Smooth muscle cell of the umbilical artery (primary cell): ENCODE data around the gene OXA1L. TPM values are rescaled to one million over a fixed set of nuclear protein-coding genes. Genes with fewer than 3 reads are reported as not detected.

Source experiments
- total RNA-seq: library from RNA; depleted of rRNA; stranded (reverse); fragments of >200 nt; gene quantifications from 2 replicates; pipeline ENCODE4 v1.2.3, GENCODE V29; 2014

The OXA1L gene
- 30.3 and 39.1 TPM in 2 replicates for total RNA-seq

GRCh38 chr14:22766457-22767322 lies at the start of gene OXA1L:
TSS of gene OXA1L (plus strand) at chr14:22766688. CDS start at chr14:22766702, 14 bp downstream.

DNA sequence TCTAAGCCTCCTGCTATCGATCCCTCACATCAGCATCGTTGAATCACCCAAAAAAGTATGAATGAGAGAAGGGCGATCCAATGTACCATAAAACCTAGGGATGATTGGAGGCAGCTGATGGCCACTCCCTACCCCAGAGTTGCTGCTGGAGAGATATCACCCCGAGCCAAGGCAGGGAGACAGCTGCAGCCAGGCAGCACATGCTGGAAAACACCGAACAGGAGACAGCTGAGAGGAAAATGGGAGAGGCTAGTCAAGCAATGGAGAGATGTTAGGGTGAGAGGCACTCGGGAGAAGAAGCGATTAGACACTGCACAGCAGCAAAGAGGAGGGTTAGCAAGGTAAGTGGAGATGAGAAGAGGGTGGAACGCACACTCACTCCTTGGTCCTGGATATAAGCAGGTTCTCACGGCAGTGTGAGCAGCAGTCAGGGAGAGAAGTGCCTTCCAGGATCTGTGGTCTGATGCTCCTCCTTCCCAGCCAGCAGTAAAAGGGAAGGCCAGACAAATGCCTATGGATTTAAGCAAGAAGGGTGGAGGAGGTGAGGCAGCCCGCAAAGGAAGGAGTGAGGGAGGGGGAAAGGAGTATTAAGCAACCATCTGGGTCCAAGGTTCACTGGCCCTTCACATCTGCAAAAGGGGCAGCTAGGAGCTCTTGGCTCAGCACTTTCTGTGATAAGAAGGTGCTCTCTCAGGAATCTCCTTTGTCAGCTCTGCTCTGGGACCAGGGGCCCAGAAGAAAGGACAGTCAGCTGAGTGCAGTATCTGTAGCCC lies 48.6 kb downstream of the OXA1L start, which contains the start of gene SLC7A7:
TSS of gene SLC7A7 (minus strand) at position 495 of the 773 bp plus-strand sequence. CDS start 2,037 bp downstream, outside the sequence.

Other genes starting within 250 kb of the OXA1L start
- gene DAD1, start 177.5 kb upstream of the OXA1L start, total RNA-seq: 225 and 277 TPM in 2 replicates
- 24.6 and 29.4 TPM in 2 replicates for gene ABHD4, start 168.4 kb upstream of the OXA1L start, total RNA-seq
- gene OR6J1, start 122.3 kb upstream of the OXA1L start, total RNA-seq: not detected in 2 replicates
- gene SLC7A7, start 48.7 kb downstream of the OXA1L start, total RNA-seq: 5.1 and 10.1 TPM in 2 replicates
- 25.1 and 35.3 TPM in 2 replicates for gene MRPL52, start 63.2 kb downstream of the OXA1L start, total RNA-seq
- gene MMP14, start 69.9 kb downstream of the OXA1L start, total RNA-seq: 539 and 655 TPM in 2 replicates
- 117 and 200 TPM in 2 replicates for gene LRP10, start 105.1 kb downstream of the OXA1L start, total RNA-seq
- 0.14 TPM in 1 of 2 replicates, not detected in the other for gene REM2, start 116.5 kb downstream of the OXA1L start, total RNA-seq
- 59.2 and 93.5 TPM in 2 replicates for gene RBM23, start 152.5 kb downstream of the OXA1L start, total RNA-seq
- 46.0 and 60.8 TPM in 2 replicates for gene PRMT5, start 162.7 kb downstream of the OXA1L start, total RNA-seq
- 17.2 and 28.2 TPM in 2 replicates for gene HAUS4, start 190.4 kb downstream of the OXA1L start, total RNA-seq
- 36.3 and 57.9 TPM in 2 replicates for gene AJUBA, start 215.9 kb downstream of the OXA1L start, total RNA-seq
- 5.6 and 7.8 TPM in 2 replicates for gene C14orf93, start 243.5 kb downstream of the OXA1L start, total RNA-seq